Loucy (cell line): Measurements from ENCODE around the gene POLRMT.

Source experiments
- EZH2phosphoT487 ChIP-seq: fragments of 200-600 bp; IDR thresholded peaks from 2 replicates; pipeline ENCODE4 v1.6.1; 2018; ENCODE audit warnings: antibody characterized with exemption, mild to moderate bottlenecking, moderate library complexity, borderline replicate concordance
- TF ChIP-seq, protein P1 (sequence below): fragments of 200-600 bp; sonication (generic); conservative IDR thresholded peaks from 2 replicates; pipeline ENCODE4 v1.5.1; 2014; ENCODE audit warnings: mild to moderate bottlenecking, antibody characterized with exemption, low read length

DNA sequence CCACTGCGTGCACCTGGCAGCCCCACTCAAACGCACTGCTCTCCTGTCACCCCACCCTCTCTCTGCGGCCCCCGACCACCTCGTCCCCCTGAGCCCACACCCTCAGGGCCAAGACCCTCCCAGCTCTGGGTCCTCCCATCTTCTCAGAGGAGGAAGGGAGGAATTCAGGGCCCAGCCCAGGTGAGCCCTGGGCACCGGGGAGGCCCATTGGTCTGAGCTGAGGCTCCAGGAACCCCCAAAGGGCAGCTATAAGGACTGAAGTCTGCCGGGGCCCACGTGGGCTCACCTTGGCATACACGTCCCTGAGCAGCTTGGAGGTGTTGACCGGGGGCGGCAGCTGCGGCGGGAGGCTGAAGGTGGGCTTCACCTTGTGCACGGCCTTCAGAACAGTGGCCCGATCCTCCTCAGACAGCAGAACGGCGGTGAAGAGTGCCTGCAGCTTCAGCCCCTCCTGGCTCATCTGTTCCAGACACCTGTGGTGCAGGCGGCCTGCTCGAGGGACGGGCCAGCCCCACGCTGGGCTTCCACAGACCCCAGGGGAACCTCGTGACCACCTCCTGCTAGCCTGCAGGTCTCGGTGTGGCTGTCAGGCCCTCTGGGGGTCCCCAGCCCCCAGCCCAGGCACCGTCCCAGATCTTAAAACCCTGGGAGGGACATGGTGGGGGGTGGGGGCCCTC, 8.8 kb downstream of the POLRMT start:
- no peak for TF ChIP-seq EZH2phosphoT487
- TF ChIP-seq, protein P1, sequence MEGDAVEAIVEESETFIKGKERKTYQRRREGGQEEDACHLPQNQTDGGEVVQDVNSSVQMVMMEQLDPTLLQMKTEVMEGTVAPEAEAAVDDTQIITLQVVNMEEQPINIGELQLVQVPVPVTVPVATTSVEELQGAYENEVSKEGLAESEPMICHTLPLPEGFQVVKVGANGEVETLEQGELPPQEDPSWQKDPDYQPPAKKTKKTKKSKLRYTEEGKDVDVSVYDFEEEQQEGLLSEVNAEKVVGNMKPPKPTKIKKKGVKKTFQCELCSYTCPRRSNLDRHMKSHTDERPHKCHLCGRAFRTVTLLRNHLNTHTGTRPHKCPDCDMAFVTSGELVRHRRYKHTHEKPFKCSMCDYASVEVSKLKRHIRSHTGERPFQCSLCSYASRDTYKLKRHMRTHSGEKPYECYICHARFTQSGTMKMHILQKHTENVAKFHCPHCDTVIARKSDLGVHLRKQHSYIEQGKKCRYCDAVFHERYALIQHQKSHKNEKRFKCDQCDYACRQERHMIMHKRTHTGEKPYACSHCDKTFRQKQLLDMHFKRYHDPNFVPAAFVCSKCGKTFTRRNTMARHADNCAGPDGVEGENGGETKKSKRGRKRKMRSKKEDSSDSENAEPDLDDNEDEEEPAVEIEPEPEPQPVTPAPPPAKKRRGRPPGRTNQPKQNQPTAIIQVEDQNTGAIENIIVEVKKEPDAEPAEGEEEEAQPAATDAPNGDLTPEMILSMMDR: no peak
